ENCODE results near the gene GRK5.

The GRK5 gene

GRCh38 chr10:119424258-119424975 is 217.0 kb downstream of the GRK5 start:
- DNase-seq (ENCODE audit: low read depth) = no peak
- H3K4me3 ChIP-seq (ENCODE audit: low read depth, low read length) = no peak overlapping the region
- TF ChIP-seq CTCF (IDR thresholded peaks at IDR 0.05; ENCODE audit: low read depth, low read length, missing control alignments) = no peak

- no peak overlapping the region for H3K4me3 ChIP-seq (ENCODE audit: low read depth, low read length)
- no peak for DNase-seq (ENCODE audit: low read depth)
- no peak for TF ChIP-seq CTCF (IDR thresholded peaks at IDR 0.05; ENCODE audit: low read depth, low read length, missing control alignments)
Observed at GRCh38 chr10:119425102-119425880, 217.9 kb downstream of the GRK5 start.

- no peak for DNase-seq (ENCODE audit: low read depth)
- H3K4me3 ChIP-seq (ENCODE audit: low read depth, low read length) = no peak overlapping the region
- TF ChIP-seq CTCF (IDR thresholded peaks at IDR 0.05; ENCODE audit: low read depth, low read length, missing control alignments) = no peak
Observed at GRCh38 chr10:119425881-119426170, 218.5 kb downstream of the GRK5 start.

- no peak overlapping the region for H3K4me3 ChIP-seq (ENCODE audit: low read depth, low read length)
- no peak for DNase-seq (ENCODE audit: low read depth)
- TF ChIP-seq CTCF (IDR thresholded peaks at IDR 0.05; ENCODE audit: low read depth, low read length, missing control alignments) = no peak
Observed at GRCh38 chr10:119426699-119427098, 219.3 kb downstream of the GRK5 start.

- H3K4me3 ChIP-seq (ENCODE audit: low read depth, low read length) = no peak overlapping the region
- DNase-seq (ENCODE audit: low read depth) = no peak
- TF ChIP-seq CTCF (IDR thresholded peaks at IDR 0.05; ENCODE audit: low read depth, low read length, missing control alignments) = no peak
Observed at GRCh38 chr10:119427263-119427864, 220.0 kb downstream of the GRK5 start.

GRCh38 chr10:119428789-119429188 is 221.4 kb downstream of the GRK5 start:
- DNase-seq (ENCODE audit: low read depth) = no peak
- H3K4me3 ChIP-seq (ENCODE audit: low read depth, low read length) = no peak overlapping the region
- no peak for TF ChIP-seq CTCF (IDR thresholded peaks at IDR 0.05; ENCODE audit: low read depth, low read length, missing control alignments)
